ENCODE data around the gene NEUROD4. TPM values are rescaled to one million over a fixed set of nuclear protein-coding genes. Genes with fewer than 3 reads are reported as not detected.

NEUROD4 gene
- total and polyA plus RNA-seq, 5 experiments from 2014 or later = not detected

GRCh38 chr12:55065535-55065934, 45.8 kb downstream of the NEUROD4 start:
- no peak overlapping the region for H3K4me3 Mint-ChIP-seq
- H3K27ac Mint-ChIP-seq = no peak overlapping the region
- H3K4me1 Mint-ChIP-seq = peaks cover 0 to 3% (median 2%) of the 10 kb centered on the region in 4 donors
- H3K9me3 Mint-ChIP-seq = no peaks in the 10 kb centered on the region
- DNase-seq (no peak), ATAC-seq (no peak)
- H3K36me3 Mint-ChIP-seq = no peaks in the 10 kb centered on the region
- H3K27me3 Mint-ChIP-seq = peaks cover 0 to 4% (median 3%) of the 10 kb centered on the region in 5 donors
- POLR2A ChIA-PET = no interaction called here

- Mint-ChIP-seq H3K36me3 (no peaks in the 10 kb centered on the region), H3K4me1 (peaks cover 1 to 11% (median 8%) of the 10 kb centered on the region in 4 donors), H3K27me3 (peaks cover 0 to 4% (median 3%) of the 10 kb centered on the region in 5 donors), H3K9me3 (no peaks in the 10 kb centered on the region), H3K27ac (no peak overlapping the region), H3K4me3 (no peak overlapping the region)
- DNase-seq (no peak), ATAC-seq (no peak)
- POLR2A ChIA-PET = interaction anchor here (0.7 to 3.9 kb wide), 4 partner anchors 71 to 101 kb away, joined by 3 to 25 read pairs (median 6); partner anchors contain the start of gene TESPA1
Measured at GRCh38 chr12:55067701-55068100, 47.9 kb downstream of the NEUROD4 start.

GRCh38 chr12:55068416-55069010, 48.7 kb downstream of the NEUROD4 start:
- no peaks in the 10 kb centered on the region for H3K9me3 Mint-ChIP-seq

GRCh38 chr12:55072083-55072482, 52.3 kb downstream of the NEUROD4 start:
- peaks cover 8 to 25% (median 17%) of the 10 kb centered on the region in 5 donors for H3K27me3 Mint-ChIP-seq
- no peaks in the 10 kb centered on the region for H3K36me3 Mint-ChIP-seq
- H3K9me3 Mint-ChIP-seq = no peaks in the 10 kb centered on the region
- peak; percentile 90 to 91 for ATAC-seq
- POLR2A ChIA-PET = interaction anchor here (0.7 to 2.5 kb wide), 13 partner anchors 69 to 328 kb away, joined by 3 to 44 read pairs (median 4); partner anchors contain the start of genes MUCL1 and TESPA1
- peaks cover 8 to 12% (median 11%) of the 10 kb centered on the region in 4 donors for H3K4me1 Mint-ChIP-seq
- DNase-seq = peak; percentile 64 to 90 (median 78)
- H3K4me3 Mint-ChIP-seq = no peak overlapping the region
- H3K27ac Mint-ChIP-seq = peak overlapping the region in 4 of 10 donors; percentile 20 to 71 (median 52)

More at GRCh38 chr12:55068416-55069010, 48.7 kb downstream of the NEUROD4 start:
- H3K4me1 Mint-ChIP-seq = peaks cover 4 to 11% (median 9%) of the 10 kb centered on the region in 4 donors
- ATAC-seq (peak; percentile 53 to 54), DNase-seq (peak in 5 of 10 donors; percentile 18 to 51 (median 42))
- no peak overlapping the region for H3K4me3 Mint-ChIP-seq
- POLR2A ChIA-PET = interaction anchor here (0.7 to 3.9 kb wide), 4 partner anchors 72 to 102 kb away, joined by 3 to 25 read pairs (median 6); partner anchors contain the start of gene TESPA1
- peaks cover 0 to 4% (median 3%) of the 10 kb centered on the region in 5 donors for H3K27me3 Mint-ChIP-seq
- H3K27ac Mint-ChIP-seq = peak overlapping the region in 2 of 10 donors; percentile 17 to 73
- H3K36me3 Mint-ChIP-seq = no peaks in the 10 kb centered on the region

GRCh38 chr12:55073043-55074022, 53.6 kb downstream of the NEUROD4 start:
- peaks cover 8 to 12% (median 11%) of the 10 kb centered on the region in 4 donors for H3K4me1 Mint-ChIP-seq
- no peak overlapping the region for H3K27ac Mint-ChIP-seq
- DNase-seq (peak; percentile 57 to 89 (median 74)), ATAC-seq (peak; percentile 63 to 73)
- no peaks in the 10 kb centered on the region for H3K36me3 Mint-ChIP-seq
- H3K9me3 Mint-ChIP-seq = no peaks in the 10 kb centered on the region
- no peak overlapping the region for H3K4me3 Mint-ChIP-seq
- H3K27me3 Mint-ChIP-seq = peaks cover 9 to 30% (median 22%) of the 10 kb centered on the region in 5 donors
- POLR2A ChIA-PET = interaction anchor here (1.2 to 2.5 kb wide), 6 partner anchors 80 to 330 kb away, joined by 3 to 44 read pairs (median 8); partner anchors contain the start of genes MUCL1 and TESPA1

- Mint-ChIP-seq H3K27ac (no peak overlapping the region), H3K36me3 (peaks cover 0 to 2% (median 0%) of the 10 kb centered on the region in 3 donors), H3K4me3 (no peak overlapping the region), H3K9me3 (peaks cover 0 to 2% (median 0%) of the 10 kb centered on the region in 9 donors), H3K27me3 (peaks cover 20 to 39% (median 23%) of the 10 kb centered on the region in 5 donors), H3K4me1 (peaks cover 6 to 12% (median 11%) of the 10 kb centered on the region in 4 donors)
- no peak for ATAC-seq
- no peak for DNase-seq
- POLR2A ChIA-PET = interaction anchor here (0.7 to 1.2 kb wide), 2 partner anchors 82 to 92 kb away, joined by 3 to 4 read pairs; no protein-coding TSS in a partner anchor
Measured at GRCh38 chr12:55074806-55075205, 55.0 kb downstream of the NEUROD4 start.

Other genes starting within 250 kb of the NEUROD4 start
- not detected for gene MUCL1, start 165.5 kb upstream of the NEUROD4 start, total RNA-seq
- gene MUCL1, start 165.5 kb upstream of the NEUROD4 start, polyA plus RNA-seq = not detected
- 100 to 1,000 TPM; 247 to 253 TPM for gene TESPA1, start 35.2 kb upstream of the NEUROD4 start, total RNA-seq
- 100 to 1,000 TPM in 2 of 3 donors, 10 to 100 TPM in 1; 83.1 to 245 (median 180) TPM for gene TESPA1, start 35.2 kb upstream of the NEUROD4 start, polyA plus RNA-seq
- not detected for gene OR9K2, start 106.4 kb downstream of the NEUROD4 start, total RNA-seq
- gene OR9K2, start 106.4 kb downstream of the NEUROD4 start, polyA plus RNA-seq = not detected
- gene OR10A7, start 201.1 kb downstream of the NEUROD4 start, total RNA-seq = not detected
- gene OR10A7, start 201.1 kb downstream of the NEUROD4 start, polyA plus RNA-seq = not detected
- gene OR6C74, start 224.6 kb downstream of the NEUROD4 start, total RNA-seq = not detected
- gene OR6C74, start 224.6 kb downstream of the NEUROD4 start, polyA plus RNA-seq = not detected

All from naive thymus-derived CD8-positive, alpha-beta T cell (primary cell).